Esophagus muscularis mucosa (tissue), 4 donors: ENCODE results near the gene ZNF385A. TPM values are rescaled to one million over a fixed set of nuclear protein-coding genes. Genes with fewer than 3 reads are reported as not detected.
A peak's percentile ranks its signal among the peaks of the same experiment; 100 is the strongest.
"Not testable (repeated sequence)": the region's sequence is repeated elsewhere in the genome, so short reads cannot be mapped to it uniquely, and the experiment has no call there.

Source experiments
- DNase-seq: peaks from one replicate; pipeline ENCODE4 v3.0.0-alpha.2; 2017; ENCODE audit errors: extremely low spot score
- H3K27ac ChIP-seq, 4 donors: fragments of 200-600 bp; sonication (generic); replicated peaks in 1 of 4; 1 replicate in 3 of 4; 2 replicates in 1 of 4; pipeline ENCODE4 v1.5.1; 2016 to 2019; ENCODE audit warnings: mild to moderate bottlenecking in 1 of 4
- H3K27me3 ChIP-seq, 4 donors: fragments of 200-600 bp; sonication (generic); one replicate each; pipeline versions ENCODE4 v1.5.1 to v1.6.0; 2016 to 2019
- H3K36me3 ChIP-seq, 4 donors: fragments of 200-600 bp; sonication (generic); one replicate each; pipeline ENCODE4 v1.5.1; 2016 to 2019
- H3K4me1 ChIP-seq, 4 donors: fragments of 200-600 bp; sonication (generic); one replicate each; pipeline ENCODE4 v1.5.1; 2016 to 2019
- H3K4me3 ChIP-seq, 4 donors: fragments of 200-600 bp; sonication (generic); 1 replicate in 2 of 4; 2 replicates in 2 of 4; pipeline ENCODE4 v1.5.1; 2016 to 2019; ENCODE audit warnings: mild to moderate bottlenecking in 4 of 4, moderate library complexity in 1 of 4
- H3K9me3 ChIP-seq, 4 donors: fragments of 200-600 bp; sonication (generic); 1 replicate in 3 of 4; 2 replicates in 1 of 4; pipeline ENCODE4 v1.5.1; 2016 to 2019
- EP300 ChIP-seq: sonication (generic); formaldehyde crosslinking; IDR thresholded peaks from one replicate; pipeline ENCODE4 v1.6.1; 2017; ENCODE audit warnings: antibody characterized with exemption
- POLR2A ChIP-seq: fragments of 450-650 bp; IDR thresholded peaks from one replicate; pipeline ENCODE4 v1.6.1; 2017; ENCODE audit warnings: antibody characterized with exemption, moderate library complexity, mild to moderate bottlenecking, low read depth
- POLR2AphosphoS5 ChIP-seq, 2 donors: sonication (generic); formaldehyde crosslinking; IDR thresholded peaks; one replicate each; pipeline ENCODE4 v1.6.1; 2017; ENCODE audit warnings: antibody characterized with exemption in 2 of 2
- WGBS: methylation state at CpG from one replicate; pipeline ENCODE4 v1.1.5; 2018; 5-methylcytosine and 5-hydroxymethylcytosine counted together
- intact Hi-C: fragments of 100-400 bp; cut with DNase I; formaldehyde crosslinking; loops from one replicate; pipeline ENCODE4 v1.15.1; 2023
- total RNA-seq, 4 donors: library from RNA; depleted of rRNA; stranded (reverse); fragments of >200 nt; gene quantifications; one replicate each; pipeline versions ENCODE4 v1.1.0 to v1.2.1, GENCODE V29; 2016
- TF ChIP-seq, protein P1 (sequence below), 3 experiments: fragments of 200-600 bp in 2 of 3; fragments of 450-650 bp in 1 of 3; sonication (generic) in 2 of 3; IDR thresholded peaks; one replicate each; pipeline ENCODE4 v1.5.1; 2017 to 2019; ENCODE audit warnings: antibody characterized with exemption in 3 of 3, mild to moderate bottlenecking in 2 of 3, moderate library complexity in 1 of 3

ZNF385A gene
- total RNA-seq, 4 donors from 2014 or later, result 15.7 to 32.6 (median 19.4) TPM

DNA sequence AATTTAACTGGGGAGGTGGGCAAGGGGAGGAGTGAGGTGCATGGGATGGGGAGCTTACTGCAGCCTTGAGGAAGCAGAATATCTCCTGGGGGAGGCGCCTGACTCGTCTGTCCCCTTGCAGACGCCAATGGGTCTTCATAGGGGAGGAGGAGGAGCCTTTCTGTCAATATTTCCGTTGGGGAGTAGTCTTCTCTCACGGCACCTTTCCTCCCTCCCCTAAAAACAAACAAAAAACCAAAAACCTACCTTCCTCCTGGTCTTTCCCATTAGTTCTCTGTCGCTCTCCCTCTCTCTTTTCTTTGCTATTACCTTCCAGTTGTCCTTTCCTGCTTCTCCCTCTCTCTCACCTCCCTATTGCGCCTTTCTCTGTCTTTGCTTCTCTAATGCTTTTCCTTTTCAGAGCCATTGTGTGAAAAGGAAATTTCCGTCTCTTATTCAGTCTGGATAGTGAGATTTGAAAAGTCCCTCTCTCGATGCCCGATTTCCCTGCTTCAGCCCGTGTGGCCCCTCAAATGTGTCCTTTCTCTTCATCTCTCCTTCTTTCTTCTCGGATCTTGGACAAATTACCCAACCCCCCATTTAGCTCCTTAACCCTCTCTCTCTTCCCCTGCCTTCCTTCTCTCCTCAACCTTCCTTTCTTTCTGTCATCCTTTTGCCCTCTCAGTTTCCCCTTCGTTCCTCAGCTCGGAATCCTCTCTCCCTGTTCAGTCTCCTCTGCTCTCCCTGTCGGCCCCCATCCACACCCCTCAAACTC lies 26.2 kb downstream of the ZNF385A start:
- TF ChIP-seq POLR2A (no peak), POLR2AphosphoS5 (IDR thresholded peaks at IDR 0.05) (no peak), EP300 (no peak)
- no peaks in the 10 kb centered on the region for H3K36me3 ChIP-seq
- no peak for DNase-seq
- WGBS, result 7% methylated on average over 15 of the region's 15 CpGs
- H3K4me3 ChIP-seq, result peak overlapping the region; percentile 54 to 74 (median 70)
- intact Hi-C loops, result no loop called here
- H3K9me3 ChIP-seq, result no peaks in the 10 kb centered on the region
- H3K27me3 ChIP-seq, result no peaks in the 10 kb centered on the region
- H3K4me1 ChIP-seq, result peaks cover 22 to 62% (median 54%) of the 10 kb centered on the region in 4 donors
- peak overlapping the region; percentile 88 to 92 (median 90) for H3K27ac ChIP-seq

DNA sequence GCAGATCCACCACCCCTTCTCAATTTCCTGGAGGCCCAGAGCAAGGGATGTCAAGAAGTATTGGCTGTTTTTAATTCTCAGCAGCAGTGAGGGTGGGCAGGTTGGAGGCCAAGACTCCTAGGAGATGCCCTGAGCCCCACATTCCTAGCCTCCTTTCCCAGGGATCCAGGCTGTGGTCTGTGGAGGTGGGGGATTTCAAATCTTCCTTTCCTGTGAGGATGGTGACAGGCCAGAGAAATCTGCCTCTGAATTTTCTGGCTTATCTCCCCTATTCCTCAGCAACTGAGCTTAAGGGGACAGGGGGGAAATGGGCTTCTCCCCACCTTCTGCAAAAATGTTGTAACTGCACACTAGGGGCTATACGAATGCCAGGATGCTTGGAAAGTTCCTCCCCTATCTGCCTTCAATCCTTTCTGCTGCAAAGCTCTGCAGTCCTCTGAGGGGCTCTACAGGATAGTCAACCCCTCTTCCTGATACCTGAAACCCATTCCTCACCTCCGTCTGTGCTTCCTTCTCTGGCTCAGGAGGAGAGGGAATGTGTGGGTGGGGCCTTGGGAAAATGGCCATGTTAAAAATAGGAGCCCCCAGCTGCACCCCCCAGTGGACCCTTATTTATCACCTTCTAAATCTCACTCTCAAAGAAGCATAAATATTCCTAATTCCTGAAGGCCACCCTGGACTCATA lies 26.9 kb downstream of the ZNF385A start:
- WGBS, result 48% methylated on average over 2 of the region's 2 CpGs
- TF ChIP-seq POLR2AphosphoS5 (IDR thresholded peaks at IDR 0.05) (no peak), EP300 (no peak), POLR2A (no peak)
- TF ChIP-seq, protein P1, sequence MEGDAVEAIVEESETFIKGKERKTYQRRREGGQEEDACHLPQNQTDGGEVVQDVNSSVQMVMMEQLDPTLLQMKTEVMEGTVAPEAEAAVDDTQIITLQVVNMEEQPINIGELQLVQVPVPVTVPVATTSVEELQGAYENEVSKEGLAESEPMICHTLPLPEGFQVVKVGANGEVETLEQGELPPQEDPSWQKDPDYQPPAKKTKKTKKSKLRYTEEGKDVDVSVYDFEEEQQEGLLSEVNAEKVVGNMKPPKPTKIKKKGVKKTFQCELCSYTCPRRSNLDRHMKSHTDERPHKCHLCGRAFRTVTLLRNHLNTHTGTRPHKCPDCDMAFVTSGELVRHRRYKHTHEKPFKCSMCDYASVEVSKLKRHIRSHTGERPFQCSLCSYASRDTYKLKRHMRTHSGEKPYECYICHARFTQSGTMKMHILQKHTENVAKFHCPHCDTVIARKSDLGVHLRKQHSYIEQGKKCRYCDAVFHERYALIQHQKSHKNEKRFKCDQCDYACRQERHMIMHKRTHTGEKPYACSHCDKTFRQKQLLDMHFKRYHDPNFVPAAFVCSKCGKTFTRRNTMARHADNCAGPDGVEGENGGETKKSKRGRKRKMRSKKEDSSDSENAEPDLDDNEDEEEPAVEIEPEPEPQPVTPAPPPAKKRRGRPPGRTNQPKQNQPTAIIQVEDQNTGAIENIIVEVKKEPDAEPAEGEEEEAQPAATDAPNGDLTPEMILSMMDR (IDR thresholded peaks at IDR 0.05), result no peak
- Histone ChIP-seq H3K4me1 (peaks cover 28 to 69% (median 61%) of the 10 kb centered on the region in 4 donors), H3K4me3 (peak overlapping the region in 2 of 4 donors; percentile 54 to 69), H3K27ac (peak overlapping the region in 3 of 4 donors; percentile 88 to 92 (median 90)), H3K36me3 (no peaks in the 10 kb centered on the region), H3K9me3 (no peaks in the 10 kb centered on the region), H3K27me3 (no peaks in the 10 kb centered on the region)
- intact Hi-C loops, result no loop called here
- DNase-seq, result no peak

DNA sequence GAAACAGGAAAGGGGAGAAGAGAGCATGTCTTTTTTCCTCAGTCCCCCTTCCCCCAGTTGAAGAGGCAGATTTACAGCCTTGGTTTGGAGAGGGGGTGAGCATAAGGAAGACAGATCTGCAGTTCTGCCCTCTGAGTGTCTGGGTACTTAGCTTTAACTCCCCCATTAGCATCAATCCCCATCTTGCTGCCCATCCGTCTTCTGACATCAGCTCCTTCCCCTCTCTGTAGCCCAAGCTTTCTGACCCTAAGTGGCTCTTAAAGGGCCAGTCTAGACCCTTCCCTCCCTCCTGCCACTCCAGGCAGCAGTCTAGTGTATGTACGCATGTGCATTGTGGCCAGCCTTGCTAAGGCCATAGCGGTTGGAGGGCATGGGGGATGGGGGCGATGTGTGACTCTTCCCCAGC lies 27.6 kb downstream of the ZNF385A start:
- DNase-seq, result no peak
- H3K9me3 ChIP-seq, result no peaks in the 10 kb centered on the region
- H3K4me1 ChIP-seq, result peaks cover 35 to 76% (median 68%) of the 10 kb centered on the region in 4 donors
- no peaks in the 10 kb centered on the region for H3K27me3 ChIP-seq
- no peaks in the 10 kb centered on the region for H3K36me3 ChIP-seq
- TF ChIP-seq POLR2A, result no peak
- TF ChIP-seq EP300, result no peak
- TF ChIP-seq POLR2AphosphoS5 (IDR thresholded peaks at IDR 0.05), result no peak
- TF ChIP-seq, protein P1 (IDR thresholded peaks at IDR 0.05), result no peak
- H3K4me3 ChIP-seq, result no peak overlapping the region
- H3K27ac ChIP-seq, result peak overlapping the region in 2 of 4 donors; percentile 64 to 92
- WGBS, result 68% methylated on average over 4 of the region's 4 CpGs
- intact Hi-C loops, result no loop called here

DNA sequence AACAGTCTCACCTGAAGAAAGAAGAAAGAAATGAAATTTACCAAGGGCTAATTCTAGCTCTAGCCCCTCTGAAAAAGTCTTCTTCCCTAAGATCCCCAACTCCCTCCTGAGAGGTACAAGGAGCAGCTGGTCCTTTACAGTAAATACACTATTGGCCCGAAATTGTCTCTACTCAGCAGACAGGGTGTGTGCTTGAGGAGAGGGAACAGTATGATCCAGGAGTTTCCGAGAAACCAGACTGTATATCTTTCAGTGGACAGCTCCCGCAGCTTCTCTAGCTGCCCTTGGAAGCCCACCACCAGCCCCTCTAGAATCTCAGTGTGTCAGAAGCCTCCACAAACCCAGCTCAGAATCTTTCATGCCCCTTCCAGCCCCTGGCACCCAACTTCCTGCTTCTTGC lies 28.3 kb downstream of the ZNF385A start:
- Histone ChIP-seq H3K4me1 (peaks cover 40 to 83% (median 75%) of the 10 kb centered on the region in 4 donors), H3K9me3 (no peaks in the 10 kb centered on the region), H3K27ac (peak overlapping the region in 3 of 4 donors; percentile 0 to 92 (median 64)), H3K27me3 (no peaks in the 10 kb centered on the region), H3K36me3 (peaks cover 0 to 4% (median 2%) of the 10 kb centered on the region in 4 donors), H3K4me3 (no peak overlapping the region)
- WGBS, result 57% methylated on average over 3 of the region's 3 CpGs
- no peak for TF ChIP-seq POLR2A
- TF ChIP-seq, protein P1 (IDR thresholded peaks at IDR 0.05), result no peak
- peak in 1 of 2 donors; percentile 45 for TF ChIP-seq POLR2AphosphoS5 (IDR thresholded peaks at IDR 0.05)
- DNase-seq, result no peak
- intact Hi-C loops, result no loop called here

DNA sequence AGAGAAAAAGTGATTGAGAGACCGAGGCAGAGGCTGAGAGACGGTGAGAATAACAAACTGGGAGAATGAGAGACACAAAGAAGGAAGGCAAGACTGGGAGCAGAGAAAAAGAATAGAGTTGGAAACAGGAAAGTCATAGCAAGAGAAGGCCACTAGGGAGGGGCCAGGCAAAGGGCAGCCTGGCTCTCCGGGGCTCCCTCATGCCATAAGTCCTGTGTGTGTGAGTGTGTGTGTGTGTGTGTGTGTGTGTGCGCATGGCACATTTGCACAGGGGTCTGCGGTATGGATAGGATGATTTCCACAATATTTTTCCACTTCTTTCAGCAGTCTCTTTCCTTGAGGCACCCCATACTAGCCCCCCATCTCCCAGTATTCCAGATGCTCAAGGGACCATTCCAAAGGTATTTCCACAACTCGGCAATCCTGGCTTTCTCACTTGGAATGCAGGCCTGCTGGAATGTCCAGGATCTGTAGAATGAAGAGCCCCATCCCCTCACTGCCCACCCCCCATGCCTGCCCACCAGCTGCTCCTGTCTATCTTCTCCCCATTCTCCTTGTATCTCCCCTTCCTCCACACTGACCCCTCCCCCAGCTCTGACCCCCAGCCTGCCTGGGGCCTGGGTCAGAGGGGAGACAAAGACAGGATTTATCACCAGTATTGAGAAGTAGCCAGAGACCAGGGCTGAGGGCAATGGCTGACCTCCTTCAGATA lies 29.3 kb downstream of the ZNF385A start:
- Histone ChIP-seq H3K4me1 (peaks cover 35 to 85% (median 76%) of the 10 kb centered on the region in 4 donors), H3K36me3 (peaks cover 6 to 14% (median 11%) of the 10 kb centered on the region in 4 donors), H3K27me3 (no peaks in the 10 kb centered on the region), H3K9me3 (no peaks in the 10 kb centered on the region), H3K27ac (peak overlapping the region in 3 of 4 donors; percentile 0 to 92 (median 64)), H3K4me3 (no peak overlapping the region)
- DNase-seq, result no peak
- TF ChIP-seq POLR2A, result no peak
- TF ChIP-seq POLR2AphosphoS5 (IDR thresholded peaks at IDR 0.05), result no peak
- TF ChIP-seq, protein P1 (IDR thresholded peaks at IDR 0.05), result no peak
- TF ChIP-seq EP300, result no peak
- intact Hi-C loops, result no loop called here
- 74% methylated on average over 6 of the region's 6 CpGs for WGBS

DNA sequence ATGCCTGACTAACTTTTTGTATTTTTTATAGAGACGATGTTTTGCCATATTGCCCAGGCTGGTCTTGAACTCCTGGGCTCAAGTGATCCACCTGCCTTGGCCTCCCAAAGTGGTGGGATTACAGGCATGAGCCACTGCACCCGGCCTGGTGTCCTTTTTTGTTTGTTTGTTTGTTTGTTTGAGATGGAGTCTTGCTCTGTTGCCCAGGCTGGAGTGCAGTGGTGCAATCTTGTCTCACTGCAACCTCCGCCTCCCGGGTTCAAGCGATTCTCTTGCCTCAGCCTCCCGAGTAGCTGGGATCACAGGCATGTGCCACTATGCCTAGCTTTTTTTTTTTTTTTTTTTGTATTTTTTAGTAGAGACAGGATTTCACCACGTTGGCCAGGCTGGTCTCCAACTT lies 30.3 kb downstream of the ZNF385A start:
- H3K4me3 ChIP-seq, intact Hi-C loops, DNase-seq, H3K9me3 ChIP-seq, H3K27me3 ChIP-seq: not testable (repeated sequence)
- H3K36me3 ChIP-seq, result peaks cover 16 to 24% (median 21%) of the 10 kb centered on the region in 4 donors
- H3K4me1 ChIP-seq, result peaks cover 29 to 78% (median 67%) of the 10 kb centered on the region in 4 donors
- peak overlapping the region in 2 of 4 donors; percentile 82 to 86 for H3K27ac ChIP-seq
- 82% methylated on average over 7 of the region's 7 CpGs for WGBS
